Prostate gland (tissue), 2 donors: Measurements from ENCODE around the gene SLC38A10.

Experiments
- POLR2A ChIP-seq: fragments of 450-650 bp; IDR thresholded peaks from one replicate; pipeline ENCODE4 v1.6.1; 2016; ENCODE audit warnings: antibody characterized with exemption, mild to moderate bottlenecking
- POLR2AphosphoS5 ChIP-seq: sonication (generic); formaldehyde crosslinking; IDR thresholded peaks from one replicate; pipeline ENCODE4 v1.6.1; 2017; ENCODE audit warnings: antibody characterized with exemption
- TF ChIP-seq, protein P1 (sequence below), 4 experiments: fragments of 200-600 bp in 2 of 4; fragments of 450-650 bp in 2 of 4; sonication (generic) in 2 of 4; IDR thresholded peaks; 1 replicate in 3 of 4; 2 replicates in 1 of 4; pipeline ENCODE4 v1.5.1; 2016 to 2019; ENCODE audit warnings: antibody characterized with exemption in 4 of 4, mild to moderate bottlenecking in 2 of 4, moderate library complexity in 2 of 4

DNA sequence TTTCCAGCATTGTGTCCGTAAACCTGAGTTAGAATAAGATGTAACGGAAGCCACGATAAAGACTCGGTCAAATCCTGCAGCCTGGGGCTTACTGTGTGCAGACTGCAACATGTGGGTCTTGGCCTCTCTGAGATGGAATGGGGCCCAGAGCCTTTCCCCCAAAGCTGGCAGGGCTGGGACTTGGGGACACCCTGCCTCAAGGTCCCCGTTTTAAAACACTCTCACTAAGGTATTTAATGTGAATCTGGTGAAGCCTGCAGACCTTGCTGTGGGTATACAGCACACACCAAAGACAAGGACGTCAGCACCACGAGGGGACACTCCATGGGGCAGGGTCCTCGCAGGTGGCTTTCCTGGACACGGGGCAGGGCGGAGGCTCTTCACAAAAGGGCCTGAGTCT lies 53.9 kb downstream of the SLC38A10 start:
- TF ChIP-seq, protein P1, sequence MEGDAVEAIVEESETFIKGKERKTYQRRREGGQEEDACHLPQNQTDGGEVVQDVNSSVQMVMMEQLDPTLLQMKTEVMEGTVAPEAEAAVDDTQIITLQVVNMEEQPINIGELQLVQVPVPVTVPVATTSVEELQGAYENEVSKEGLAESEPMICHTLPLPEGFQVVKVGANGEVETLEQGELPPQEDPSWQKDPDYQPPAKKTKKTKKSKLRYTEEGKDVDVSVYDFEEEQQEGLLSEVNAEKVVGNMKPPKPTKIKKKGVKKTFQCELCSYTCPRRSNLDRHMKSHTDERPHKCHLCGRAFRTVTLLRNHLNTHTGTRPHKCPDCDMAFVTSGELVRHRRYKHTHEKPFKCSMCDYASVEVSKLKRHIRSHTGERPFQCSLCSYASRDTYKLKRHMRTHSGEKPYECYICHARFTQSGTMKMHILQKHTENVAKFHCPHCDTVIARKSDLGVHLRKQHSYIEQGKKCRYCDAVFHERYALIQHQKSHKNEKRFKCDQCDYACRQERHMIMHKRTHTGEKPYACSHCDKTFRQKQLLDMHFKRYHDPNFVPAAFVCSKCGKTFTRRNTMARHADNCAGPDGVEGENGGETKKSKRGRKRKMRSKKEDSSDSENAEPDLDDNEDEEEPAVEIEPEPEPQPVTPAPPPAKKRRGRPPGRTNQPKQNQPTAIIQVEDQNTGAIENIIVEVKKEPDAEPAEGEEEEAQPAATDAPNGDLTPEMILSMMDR (IDR thresholded peaks at IDR 0.05): no peak
- TF ChIP-seq POLR2A (no peak), POLR2AphosphoS5 (no peak)
